Measurements from ENCODE around the gene HECTD3.
A peak's percentile ranks its signal among the peaks of the same experiment; 100 is the strongest.
"Not testable (repeated sequence)": the region's sequence is repeated elsewhere in the genome, so short reads cannot be mapped to it uniquely, and the experiment has no call there.

The HECTD3 gene

DNA sequence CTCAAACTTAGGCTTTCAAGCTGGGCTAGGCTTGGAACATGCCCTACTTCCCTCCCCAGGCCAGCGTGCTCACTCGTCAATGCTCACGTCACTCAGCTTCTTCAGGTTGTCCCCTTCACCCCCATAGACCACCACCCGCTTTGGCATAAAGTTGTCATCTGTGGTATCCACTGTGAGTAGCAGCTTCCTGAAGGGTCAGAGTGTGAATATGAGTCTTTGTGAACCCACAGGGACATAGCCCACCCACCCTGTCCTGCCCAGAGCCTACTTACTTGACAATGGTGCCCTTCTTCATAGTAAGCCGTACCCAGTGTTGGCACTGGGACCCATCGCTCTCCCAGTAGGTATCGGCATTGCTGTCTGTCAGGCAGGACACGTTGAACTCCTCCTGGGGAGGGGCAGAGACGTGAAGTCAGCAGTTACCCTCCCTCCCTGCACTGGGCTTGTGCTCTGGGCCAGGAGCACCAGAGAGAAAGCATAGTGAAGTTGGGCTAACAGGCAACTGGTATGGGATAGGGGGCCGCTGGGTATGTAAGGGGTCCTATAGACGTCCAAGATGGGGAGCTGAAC lies 1.7 kb downstream of the HECTD3 start:
- DNase-seq (ENCODE audit: low spot score), result no peak
- H3K27ac Mint-ChIP-seq, result no peak overlapping the region
- peaks cover 29% of the 10 kb centered on the region for H3K36me3 Mint-ChIP-seq (ENCODE audit: low read depth)
- H3K4me3 Mint-ChIP-seq, result peak overlapping the region; percentile 85
- no peaks in the 10 kb centered on the region for H3K9me3 Mint-ChIP-seq
- H3K27me3 Mint-ChIP-seq (ENCODE audit: low read depth), result no peaks in the 10 kb centered on the region
- H3K4me1 Mint-ChIP-seq (ENCODE audit: low read depth), result peaks cover 26% of the 10 kb centered on the region

- Mint-ChIP-seq H3K4me1 (ENCODE audit: low read depth) (peaks cover 18% of the 10 kb centered on the region), H3K36me3 (ENCODE audit: low read depth) (peaks cover 30% of the 10 kb centered on the region), H3K9me3 (no peaks in the 10 kb centered on the region), H3K4me3 (no peak overlapping the region), H3K27me3 (ENCODE audit: low read depth) (no peaks in the 10 kb centered on the region), H3K27ac (no peak overlapping the region)
- DNase-seq (ENCODE audit: low spot score), result no peak
Observed at GRCh38 chr1:45008516-45008915, 2.6 kb downstream of the HECTD3 start.

GRCh38 chr1:45008076-45008475 lies 3.0 kb downstream of the HECTD3 start:
- H3K9me3 Mint-ChIP-seq, result no peaks in the 10 kb centered on the region
- DNase-seq (ENCODE audit: low spot score), result no peak
- no peak overlapping the region for H3K4me3 Mint-ChIP-seq
- no peaks in the 10 kb centered on the region for H3K27me3 Mint-ChIP-seq (ENCODE audit: low read depth)
- no peak overlapping the region for H3K27ac Mint-ChIP-seq
- peaks cover 32% of the 10 kb centered on the region for H3K36me3 Mint-ChIP-seq (ENCODE audit: low read depth)
- H3K4me1 Mint-ChIP-seq (ENCODE audit: low read depth), result peaks cover 16% of the 10 kb centered on the region

DNA sequence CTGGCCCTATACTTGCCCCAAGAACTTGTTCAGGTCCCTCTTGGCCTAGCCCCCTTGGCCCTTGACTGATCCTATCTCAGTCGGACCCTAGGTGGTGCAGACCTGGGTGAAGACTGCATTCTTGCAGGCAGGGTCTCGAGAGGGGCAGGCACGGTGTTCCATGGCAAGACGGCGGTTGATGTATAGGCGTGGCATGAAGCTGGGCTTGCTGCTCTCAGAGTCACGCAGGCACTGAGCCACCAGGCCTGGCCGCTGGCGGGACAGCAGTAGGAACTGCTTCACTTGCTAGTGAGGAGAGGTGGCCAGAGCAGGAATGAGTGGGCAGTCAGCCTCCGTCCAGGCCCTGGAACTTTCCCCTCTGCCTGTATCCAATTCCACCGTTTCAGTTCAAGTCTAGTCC lies 3.8 kb downstream of the HECTD3 start:
- Mint-ChIP-seq H3K4me3 (no peak overlapping the region), H3K9me3 (no peaks in the 10 kb centered on the region), H3K4me1 (ENCODE audit: low read depth) (peaks cover 13% of the 10 kb centered on the region), H3K36me3 (ENCODE audit: low read depth) (peaks cover 38% of the 10 kb centered on the region), H3K27ac (no peak overlapping the region), H3K27me3 (ENCODE audit: low read depth) (no peaks in the 10 kb centered on the region)
- DNase-seq (ENCODE audit: low spot score), result no peak

DNA sequence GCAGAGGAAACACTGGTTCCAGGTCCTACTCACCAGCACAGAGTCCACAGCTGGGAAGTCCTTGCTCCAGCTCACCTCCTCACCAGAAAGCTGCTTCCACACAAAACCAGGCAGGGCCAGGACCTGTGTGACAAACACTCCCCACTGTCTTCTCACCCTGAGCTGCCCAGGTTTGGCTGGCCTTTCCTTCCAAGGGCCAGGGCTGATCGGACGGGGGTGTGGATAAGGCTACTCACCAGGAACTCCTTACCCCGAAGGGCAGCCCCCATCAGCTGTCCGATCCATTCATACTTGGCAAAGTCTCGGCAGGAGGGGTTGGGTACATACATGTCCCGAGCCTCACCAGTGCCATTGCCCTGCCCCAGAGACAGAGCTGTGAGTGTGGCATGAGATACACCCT lies 5.4 kb downstream of the HECTD3 start:
- H3K4me3 Mint-ChIP-seq, result no peak overlapping the region
- H3K27ac Mint-ChIP-seq, result no peak overlapping the region
- H3K4me1 Mint-ChIP-seq (ENCODE audit: low read depth), result peaks cover 9% of the 10 kb centered on the region
- peaks cover 43% of the 10 kb centered on the region for H3K36me3 Mint-ChIP-seq (ENCODE audit: low read depth)
- DNase-seq (ENCODE audit: low spot score), result no peak
- H3K27me3 Mint-ChIP-seq (ENCODE audit: low read depth), result no peaks in the 10 kb centered on the region
- H3K9me3 Mint-ChIP-seq, result no peaks in the 10 kb centered on the region

GRCh38 chr1:45004281-45004920 lies 6.7 kb downstream of the HECTD3 start:
- no peak overlapping the region for H3K27ac Mint-ChIP-seq
- no peaks in the 10 kb centered on the region for H3K9me3 Mint-ChIP-seq
- peaks cover 40% of the 10 kb centered on the region for H3K36me3 Mint-ChIP-seq (ENCODE audit: low read depth)
- no peak for DNase-seq (ENCODE audit: low spot score)
- H3K27me3 Mint-ChIP-seq (ENCODE audit: low read depth), result no peaks in the 10 kb centered on the region
- H3K4me1 Mint-ChIP-seq (ENCODE audit: low read depth), result peaks cover 9% of the 10 kb centered on the region
- no peak overlapping the region for H3K4me3 Mint-ChIP-seq

- H3K9me3 Mint-ChIP-seq, result no peaks in the 10 kb centered on the region
- H3K4me1 Mint-ChIP-seq (ENCODE audit: low read depth), result peaks cover 9% of the 10 kb centered on the region
- H3K27me3 Mint-ChIP-seq (ENCODE audit: low read depth), result no peaks in the 10 kb centered on the region
- no peak overlapping the region for H3K27ac Mint-ChIP-seq
- no peak for DNase-seq (ENCODE audit: low spot score)
- no peak overlapping the region for H3K4me3 Mint-ChIP-seq
- H3K36me3 Mint-ChIP-seq (ENCODE audit: low read depth), result peaks cover 37% of the 10 kb centered on the region
Observed at GRCh38 chr1:45003741-45004140, 7.4 kb downstream of the HECTD3 start.

- Mint-ChIP-seq H3K9me3 (no peaks in the 10 kb centered on the region), H3K36me3 (ENCODE audit: low read depth) (peaks cover 30% of the 10 kb centered on the region), H3K27ac (no peak overlapping the region), H3K27me3 (ENCODE audit: low read depth) (no peaks in the 10 kb centered on the region), H3K4me3 (no peak overlapping the region), H3K4me1 (ENCODE audit: low read depth) (peaks cover 9% of the 10 kb centered on the region)
- DNase-seq (ENCODE audit: low spot score), result no peak
Observed at GRCh38 chr1:45002650-45003645, 8.2 kb downstream of the HECTD3 start.

GRCh38 chr1:45001576-45001975 lies 9.5 kb downstream of the HECTD3 start:
- not testable (repeated sequence) for H3K27ac Mint-ChIP-seq; H3K27me3 Mint-ChIP-seq (ENCODE audit: low read depth); DNase-seq (ENCODE audit: low spot score); H3K4me1 Mint-ChIP-seq (ENCODE audit: low read depth); H3K9me3 Mint-ChIP-seq; H3K4me3 Mint-ChIP-seq
- peaks cover 26% of the 10 kb centered on the region for H3K36me3 Mint-ChIP-seq (ENCODE audit: low read depth)

- Mint-ChIP-seq H3K4me3 (no peak overlapping the region), H3K36me3 (ENCODE audit: low read depth) (peaks cover 26% of the 10 kb centered on the region), H3K27ac (peak overlapping the region; percentile 61), H3K27me3 (ENCODE audit: low read depth) (no peaks in the 10 kb centered on the region), H3K4me1 (ENCODE audit: low read depth) (peaks cover 9% of the 10 kb centered on the region), H3K9me3 (no peaks in the 10 kb centered on the region)
- DNase-seq (ENCODE audit: low spot score), result no peak
Observed at GRCh38 chr1:45001011-45001481, 10.1 kb downstream of the HECTD3 start.

DNA sequence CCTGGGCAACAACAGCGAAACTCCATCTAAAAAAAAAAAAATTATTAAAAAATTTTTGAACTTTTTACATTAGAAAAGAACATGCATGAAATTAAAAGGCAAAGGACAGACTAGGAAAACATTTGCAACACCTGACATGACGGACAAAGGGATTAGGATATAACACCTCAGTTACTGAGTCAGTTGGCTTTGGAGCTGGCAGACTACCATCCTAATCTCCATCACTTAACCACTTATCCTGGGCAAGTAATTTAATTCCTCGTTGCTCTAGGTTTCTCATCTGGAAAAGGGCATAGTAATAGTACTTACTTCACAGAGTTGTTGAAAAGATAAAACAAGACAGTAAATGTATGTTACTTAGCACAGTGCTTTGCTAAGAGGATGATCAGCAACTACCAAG lies 11.9 kb downstream of the HECTD3 start:
- no peak overlapping the region for H3K4me3 Mint-ChIP-seq
- no peaks in the 10 kb centered on the region for H3K27me3 Mint-ChIP-seq (ENCODE audit: low read depth)
- peaks cover 9% of the 10 kb centered on the region for H3K4me1 Mint-ChIP-seq (ENCODE audit: low read depth)
- no peaks in the 10 kb centered on the region for H3K9me3 Mint-ChIP-seq
- peaks cover 17% of the 10 kb centered on the region for H3K36me3 Mint-ChIP-seq (ENCODE audit: low read depth)
- no peak overlapping the region for H3K27ac Mint-ChIP-seq
- no peak for DNase-seq (ENCODE audit: low spot score)

- H3K36me3 Mint-ChIP-seq (ENCODE audit: low read depth), result no peaks in the 10 kb centered on the region
Observed at GRCh38 chr1:44995467-44996238, 15.5 kb downstream of the HECTD3 start.

GRCh38 chr1:44994309-44994898 lies 16.7 kb downstream of the HECTD3 start:
- H3K27ac Mint-ChIP-seq, result no peak overlapping the region
- H3K4me3 Mint-ChIP-seq, result no peak overlapping the region
- H3K9me3 Mint-ChIP-seq, result no peaks in the 10 kb centered on the region
- DNase-seq (ENCODE audit: low spot score), result no peak
- no peaks in the 10 kb centered on the region for H3K27me3 Mint-ChIP-seq (ENCODE audit: low read depth)
- no peaks in the 10 kb centered on the region for H3K4me1 Mint-ChIP-seq (ENCODE audit: low read depth)
- H3K36me3 Mint-ChIP-seq (ENCODE audit: low read depth), result no peaks in the 10 kb centered on the region

More at GRCh38 chr1:44995467-44996238, 15.5 kb downstream of the HECTD3 start:
- no peak for DNase-seq (ENCODE audit: low spot score)
- Mint-ChIP-seq H3K9me3 (no peaks in the 10 kb centered on the region), H3K4me1 (ENCODE audit: low read depth) (peaks cover 4% of the 10 kb centered on the region), H3K27me3 (ENCODE audit: low read depth) (no peaks in the 10 kb centered on the region), H3K27ac (no peak overlapping the region), H3K4me3 (no peak overlapping the region)

Measured in T-helper 2 cell treated with Interferon-gamma antibody and Interleukin-4, amounts not matched to agents 5 μg/mL and 100 μg/mL, for 36 hours (primary cell).